ENCODE results near the gene PRELID2.

Gene PRELID2

DNA sequence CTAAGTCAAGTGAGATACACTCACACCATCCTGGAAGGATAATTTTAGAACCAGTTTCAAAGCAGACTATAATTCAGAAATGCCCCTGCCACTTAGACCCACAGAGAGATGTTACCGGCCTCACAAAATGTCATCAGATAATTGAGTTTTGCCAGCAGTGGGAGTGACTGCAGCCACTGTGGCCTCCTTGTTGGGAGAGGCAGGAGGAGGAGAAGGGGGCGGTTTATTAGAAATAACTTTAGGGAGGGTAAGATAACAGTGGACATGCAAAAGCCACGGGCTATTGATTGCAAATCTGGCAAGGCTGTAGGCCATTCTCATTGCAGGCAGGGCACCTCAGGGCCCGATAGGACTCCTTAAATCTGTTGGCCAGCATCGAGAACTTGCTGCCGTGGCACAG, 24.3 kb upstream of the PRELID2 start:
- H3K9me3 ChIP-seq (replicated peaks in 1 of 11), result peaks cover 0 to 5% (median 0%) of the 10 kb centered on the region in 11 experiments; a peak in 1 of 22 replicates
- no peak for TF ChIP-seq Cebpa-rat (IDR thresholded peaks at IDR 0.05)
- H3K27ac ChIP-seq, result no peak overlapping the region

DNA sequence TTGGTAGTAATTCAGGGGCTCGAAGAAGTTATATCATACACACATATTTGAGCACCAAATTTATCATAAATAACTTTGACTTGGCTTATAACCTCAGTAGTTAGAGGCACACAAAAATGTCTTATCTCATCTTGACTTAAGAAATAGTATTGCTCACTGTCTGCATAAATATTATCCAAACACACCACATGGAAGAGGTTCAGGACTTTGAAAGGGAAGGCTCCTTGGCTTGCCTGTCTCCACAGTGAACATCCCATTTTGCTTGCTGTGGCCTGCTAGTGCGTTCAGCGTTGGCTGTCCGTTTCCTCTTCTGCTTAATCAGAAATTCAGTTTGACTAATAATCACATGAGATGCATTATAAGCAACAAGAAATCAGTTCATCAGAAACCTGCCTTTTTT, 23.8 kb upstream of the PRELID2 start:
- TF ChIP-seq Cebpa-rat (IDR thresholded peaks at IDR 0.05), result no peak
- H3K27ac ChIP-seq, result no peak overlapping the region
- no peak overlapping the region for H3K9ac ChIP-seq
- H3K4me1 ChIP-seq, result peaks cover 0 to 15% (median 6%) of the 10 kb centered on the region in 10 experiments; a peak in 8 of 20 replicates
- no peaks in the 10 kb centered on the region for H4K20me1 ChIP-seq
- no peak overlapping the region for H3K4me2 ChIP-seq
- peaks cover 0 to 9% (median 6%) of the 10 kb centered on the region in 11 experiments; a peak in 3 of 22 replicates for H3K27me3 ChIP-seq
- H3K9me3 ChIP-seq (replicated peaks in 1 of 11), result 0 out of 22 replicates have a peak, but pooled peaks cover 0 to under 1% (median 0%) of the 10 kb centered on the region in 11 experiments
- no peaks in the 10 kb centered on the region for H3K36me3 ChIP-seq
- H3K4me3 ChIP-seq, result no peak overlapping the region

More for the DNA sequence above, 24.3 kb upstream of the PRELID2 start:
- Histone ChIP-seq H3K36me3 (no peaks in the 10 kb centered on the region), H3K4me1 (peaks cover 0 to 15% (median 6%) of the 10 kb centered on the region in 10 experiments; a peak in 8 of 20 replicates), H3K9ac (no peak overlapping the region), H3K4me3 (no peak overlapping the region), H3K4me2 (0 out of 22 replicates have a peak overlapping the region, but pooled peaks of 1 of the 11 experiments have one; percentile 2), H3K27me3 (peaks cover 0 to 9% (median 6%) of the 10 kb centered on the region in 11 experiments; a peak in 3 of 22 replicates), H4K20me1 (no peaks in the 10 kb centered on the region)

DNA sequence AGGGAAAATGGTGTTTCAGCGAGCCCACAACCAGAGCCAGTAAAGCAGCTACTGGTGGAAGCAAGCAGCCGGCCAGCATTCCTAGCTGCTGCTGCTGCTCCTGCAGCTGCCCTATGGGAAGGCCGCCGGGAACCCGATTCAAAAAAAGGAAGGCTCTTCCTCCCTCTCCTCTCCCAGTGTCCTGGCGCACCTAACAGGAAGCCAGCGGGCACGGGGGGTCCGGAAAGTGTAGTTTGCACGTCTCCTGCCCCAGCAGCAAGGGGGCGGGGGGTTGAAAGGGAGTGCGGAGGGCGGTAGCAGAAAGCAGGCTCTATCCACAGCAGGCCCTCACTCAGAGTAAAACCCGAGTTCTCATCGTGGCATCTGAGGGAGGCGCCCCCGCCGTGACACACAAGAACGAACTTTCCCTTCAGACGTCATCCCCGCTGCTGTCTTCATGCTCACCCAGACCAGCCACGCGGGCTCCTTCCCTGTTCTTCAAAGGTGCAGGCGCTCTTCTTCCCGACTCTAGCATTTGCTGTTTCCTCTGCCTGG, 21.2 kb upstream of the PRELID2 start:
- Histone ChIP-seq H3K36me3 (no peaks in the 10 kb centered on the region), H4K20me1 (no peaks in the 10 kb centered on the region), H3K9ac (peak overlapping the region in 2 of 11 experiments; percentile 2 to 34; a peak in 5 of 22 replicates), H3K27me3 (peaks cover 0 to 9% (median 6%) of the 10 kb centered on the region in 11 experiments; a peak in 3 of 22 replicates), H3K27ac (no peak overlapping the region), H3K4me2 (peak overlapping the region; percentile 51 to 74 (median 65)), H3K4me1 (peaks cover 0 to 15% (median 6%) of the 10 kb centered on the region in 10 experiments; a peak in 8 of 20 replicates), H3K9me3 (replicated peaks in 1 of 11) (no peaks in the 10 kb centered on the region), H3K4me3 (peak overlapping the region; percentile 7 to 49 (median 27); a peak in 10 of 20 replicates)
- no peak for TF ChIP-seq Cebpa-rat (IDR thresholded peaks at IDR 0.05)

DNA sequence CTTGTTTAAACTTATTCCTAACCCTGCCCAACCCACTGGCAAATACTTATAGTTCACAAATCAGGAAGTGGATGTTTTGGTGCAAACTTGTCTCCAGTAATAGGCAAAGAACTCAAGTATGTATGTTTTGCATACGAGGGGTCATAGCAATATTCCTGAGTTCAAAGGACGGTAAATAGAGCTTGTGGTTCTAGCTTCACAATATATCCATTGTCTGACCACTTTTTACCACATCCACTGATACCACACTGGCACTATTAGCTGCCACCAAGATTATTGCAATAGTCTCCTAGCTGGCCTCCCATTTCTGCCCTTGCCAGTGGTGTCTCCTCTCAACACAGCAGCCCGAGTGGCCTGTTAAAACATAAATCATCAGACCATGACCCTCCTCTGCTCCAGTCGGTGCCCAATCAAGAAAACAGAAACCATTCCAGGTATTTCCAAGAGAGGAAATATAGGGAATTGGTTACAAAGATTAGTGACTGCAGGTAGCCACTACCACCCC, 20.7 kb upstream of the PRELID2 start:
- H4K20me1 ChIP-seq, result no peaks in the 10 kb centered on the region
- no peak for TF ChIP-seq Cebpa-rat (IDR thresholded peaks at IDR 0.05)
- no peaks in the 10 kb centered on the region for H3K36me3 ChIP-seq
- H3K9ac ChIP-seq, result no peak overlapping the region
- H3K4me3 ChIP-seq, result peak overlapping the region in 2 of 10 experiments; percentile 33 to 49; a peak in 3 of 20 replicates
- peaks cover 0 to 15% (median 6%) of the 10 kb centered on the region in 10 experiments; a peak in 8 of 20 replicates for H3K4me1 ChIP-seq
- H3K4me2 ChIP-seq, result peak overlapping the region; percentile 51 to 74 (median 65); a peak in 20 of 22 replicates
- H3K27me3 ChIP-seq, result peaks cover 0 to 9% (median 6%) of the 10 kb centered on the region in 11 experiments; a peak in 3 of 22 replicates
- no peaks in the 10 kb centered on the region for H3K9me3 ChIP-seq (replicated peaks in 1 of 11)
- H3K27ac ChIP-seq, result no peak overlapping the region

DNA sequence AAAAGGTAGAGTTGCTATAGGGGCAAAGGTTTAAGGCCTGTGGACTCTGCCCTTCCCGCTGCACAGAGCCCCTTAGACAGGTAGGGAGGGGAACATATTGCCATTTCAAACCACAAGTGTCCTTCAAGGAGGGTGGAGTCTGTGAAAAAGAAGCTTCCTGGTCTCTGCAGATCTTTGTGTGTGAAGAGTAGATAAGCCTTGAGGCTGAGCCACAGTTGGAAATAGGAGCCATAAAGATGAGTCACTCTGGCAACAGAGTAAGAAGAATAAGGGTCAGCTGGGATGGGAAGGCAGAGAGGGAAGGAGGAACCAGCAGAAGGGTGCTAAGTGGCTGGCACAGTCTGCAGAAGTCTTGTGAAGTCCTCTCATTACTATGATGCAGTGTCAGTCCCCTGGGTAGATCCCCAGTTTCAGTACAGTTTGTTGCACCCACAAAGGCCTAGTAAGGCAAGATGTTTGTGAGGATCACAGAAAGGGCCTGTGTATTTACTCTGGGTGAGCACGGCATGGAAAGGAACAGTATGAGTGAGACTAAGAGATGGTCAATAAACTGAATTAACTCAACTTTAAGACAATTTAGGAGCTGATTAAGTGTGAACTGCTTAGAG, 19.6 kb upstream of the PRELID2 start:
- peaks cover 0 to 9% (median 6%) of the 10 kb centered on the region in 11 experiments; a peak in 3 of 22 replicates for H3K27me3 ChIP-seq
- TF ChIP-seq Cebpa-rat (IDR thresholded peaks at IDR 0.05), result no peak
- no peaks in the 10 kb centered on the region for H3K9me3 ChIP-seq (replicated peaks in 1 of 11)
- H3K9ac ChIP-seq, result no peak overlapping the region
- no peak overlapping the region for H3K4me2 ChIP-seq
- H4K20me1 ChIP-seq, result no peaks in the 10 kb centered on the region
- H3K4me3 ChIP-seq, result no peak overlapping the region
- peaks cover 0 to 15% (median 6%) of the 10 kb centered on the region in 10 experiments; a peak in 8 of 20 replicates for H3K4me1 ChIP-seq
- no peaks in the 10 kb centered on the region for H3K36me3 ChIP-seq
- no peak overlapping the region for H3K27ac ChIP-seq

DNA sequence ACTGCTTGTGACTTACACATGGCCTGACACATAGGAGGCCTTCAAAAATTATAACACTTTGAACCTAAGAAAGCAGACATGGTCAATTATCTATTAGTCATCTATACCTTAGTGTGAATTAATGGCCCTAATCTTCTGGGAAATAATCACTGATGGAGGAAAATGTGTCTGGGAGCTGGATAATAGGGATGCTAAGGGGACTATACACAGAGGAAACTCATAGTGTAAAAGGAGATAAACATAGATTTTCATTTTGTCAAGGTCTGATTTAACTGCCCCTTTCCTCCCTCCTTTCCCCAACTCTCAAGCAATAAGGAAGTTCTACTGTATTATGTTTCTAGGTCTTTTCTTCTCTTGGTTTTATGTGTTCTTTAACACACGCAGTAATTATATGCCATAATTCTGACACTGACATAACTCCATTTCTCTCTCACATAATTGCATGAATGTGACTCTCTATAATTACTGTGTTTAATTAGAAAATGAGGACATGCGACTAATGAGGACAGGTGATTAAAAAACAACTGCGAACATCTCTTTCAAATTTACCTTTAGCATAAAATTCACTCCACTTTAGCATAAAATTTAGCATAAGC, 18.7 kb upstream of the PRELID2 start:
- Histone ChIP-seq H3K27me3 (peaks cover 0 to 9% (median 6%) of the 10 kb centered on the region in 11 experiments; a peak in 3 of 22 replicates), H3K4me2 (no peak overlapping the region), H3K9me3 (replicated peaks in 1 of 11) (no peaks in the 10 kb centered on the region), H4K20me1 (no peaks in the 10 kb centered on the region), H3K36me3 (no peaks in the 10 kb centered on the region), H3K9ac (no peak overlapping the region), H3K27ac (no peak overlapping the region), H3K4me1 (peaks cover 0 to 13% (median 5%) of the 10 kb centered on the region in 10 experiments; a peak in 8 of 20 replicates), H3K4me3 (no peak overlapping the region)
- TF ChIP-seq Cebpa-rat (IDR thresholded peaks at IDR 0.05), result no peak

DNA sequence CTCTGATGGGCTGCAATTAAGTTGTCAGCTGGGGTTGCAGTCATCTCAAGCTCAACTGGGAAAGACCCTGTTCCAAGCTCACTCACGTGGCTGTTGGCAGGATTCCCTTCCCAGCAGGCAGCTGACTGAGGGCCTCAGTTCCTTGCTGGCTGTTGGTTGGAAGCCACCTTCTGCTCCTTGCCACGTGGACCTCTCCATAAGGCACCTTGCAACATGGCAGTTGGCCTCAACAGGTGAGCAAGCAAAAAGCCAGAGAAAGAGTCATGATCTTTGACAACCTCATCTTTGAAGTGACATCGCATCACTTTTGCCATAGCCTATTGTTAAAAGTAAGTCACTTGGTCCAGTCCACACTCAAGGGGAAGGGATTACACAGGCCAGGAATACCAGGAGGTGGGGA, 17.8 kb upstream of the PRELID2 start:
- H3K9me3 ChIP-seq (replicated peaks in 1 of 11), result no peaks in the 10 kb centered on the region
- no peaks in the 10 kb centered on the region for H4K20me1 ChIP-seq
- peaks cover 0 to 13% (median 5%) of the 10 kb centered on the region in 10 experiments; a peak in 8 of 20 replicates for H3K4me1 ChIP-seq
- no peak for TF ChIP-seq Cebpa-rat (IDR thresholded peaks at IDR 0.05)
- no peak overlapping the region for H3K4me3 ChIP-seq
- H3K9ac ChIP-seq, result no peak overlapping the region
- H3K27ac ChIP-seq, result no peak overlapping the region
- no peak overlapping the region for H3K4me2 ChIP-seq
- H3K27me3 ChIP-seq, result peaks cover 0 to 9% (median 6%) of the 10 kb centered on the region in 11 experiments; a peak in 3 of 22 replicates
- H3K36me3 ChIP-seq, result no peaks in the 10 kb centered on the region

DNA sequence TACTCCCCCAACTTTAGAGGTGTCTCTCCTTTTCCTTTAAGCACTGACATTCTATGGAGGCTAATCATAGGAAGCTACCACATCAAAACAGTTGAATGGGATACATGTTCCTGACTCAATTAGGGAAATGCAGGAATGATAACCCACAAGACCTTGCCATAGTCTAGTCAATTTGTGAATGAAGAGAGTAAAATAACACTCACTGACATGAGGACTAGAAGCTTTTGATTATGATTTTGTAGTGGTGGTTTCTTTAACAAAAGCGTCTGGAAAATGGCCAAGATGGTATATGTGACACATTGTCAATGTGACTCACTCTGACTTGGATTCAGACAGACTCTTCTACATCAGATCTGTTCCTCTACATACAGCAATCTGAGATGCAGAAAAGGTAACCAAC, 13.7 kb upstream of the PRELID2 start:
- Histone ChIP-seq H3K9me3 (replicated peaks in 1 of 11) (no peaks in the 10 kb centered on the region), H4K20me1 (no peaks in the 10 kb centered on the region), H3K36me3 (no peaks in the 10 kb centered on the region), H3K27ac (no peak overlapping the region), H3K4me2 (no peak overlapping the region), H3K4me3 (no peak overlapping the region), H3K4me1 (no peaks in the 10 kb centered on the region), H3K27me3 (no peaks in the 10 kb centered on the region), H3K9ac (no peak overlapping the region)
- no peak for TF ChIP-seq Cebpa-rat (IDR thresholded peaks at IDR 0.05)

Data from BLaER1 treated with 17β-estradiol and CSF1 and Interleukin-3, amounts not matched to agents 10 nM and 100 nM (cell line).